Heart left ventricle (tissue), 16 donors: Measurements from ENCODE around the gene EGFL6. TPM values are rescaled to one million over a fixed set of nuclear protein-coding genes. Genes with fewer than 3 reads are reported as not detected.

Experiments
- ATAC-seq, 4 donors: fragments of 200-7000 bp; cut with Tn5 transposase; one replicate each; pipeline ENCODE4 v1.9.1; 2020 to 2022; ENCODE audit warnings: moderate library complexity in 4 of 4, mild to moderate bottlenecking in 3 of 4, moderate number of reproducible peaks in 1 of 4
- DNase-seq, 5 donors: peaks; one replicate each; pipeline ENCODE4 v3.0.0-alpha.2; 2020
- H3K27ac ChIP-seq, 12 donors: fragments of 200-600 bp; sonication (generic) in 4 of 12; one replicate each; pipeline versions ENCODE4 v1.5.0 to v1.8.0; 2016 to 2022; ENCODE audit warnings: mild to moderate bottlenecking in 2 of 12
- H3K27me3 ChIP-seq, 9 donors: fragments of 200-600 bp; sonication (generic) in 2 of 9; one replicate each; pipeline versions ENCODE4 v1.5.1 to v1.8.0; 2016 to 2022; ENCODE audit warnings: mild to moderate bottlenecking in 3 of 9
- H3K36me3 ChIP-seq, 9 donors: fragments of 200-600 bp; sonication (generic) in 2 of 9; one replicate each; pipeline versions ENCODE4 v1.5.0 to v1.8.0; 2018 to 2022; ENCODE audit warnings: mild to moderate bottlenecking in 2 of 9
- H3K4me1 ChIP-seq, 12 donors: fragments of 200-600 bp; sonication (generic) in 4 of 12; one replicate each; pipeline versions ENCODE4 v1.5.0 to v1.8.0; 2016 to 2022; ENCODE audit warnings: mild to moderate bottlenecking in 3 of 12
- H3K4me3 ChIP-seq, 12 donors: fragments of 200-600 bp; sonication (generic) in 4 of 12; one replicate each; pipeline versions ENCODE4 v1.5.0 to v1.8.0; 2017 to 2022; ENCODE audit warnings: mild to moderate bottlenecking in 9 of 12, moderate library complexity in 4 of 12
- H3K9me3 ChIP-seq, 12 donors: fragments of 200-600 bp; sonication (generic) in 4 of 12; one replicate each; pipeline versions ENCODE4 v1.5.0 to v1.8.0; 2016 to 2022; ENCODE audit warnings: mild to moderate bottlenecking in 1 of 12
- CTCF ChIP-seq, 12 donors: fragments of 200-600 bp; sonication (generic) in 4 of 12; IDR thresholded peaks; one replicate each; pipeline versions ENCODE4 v1.5.0 to v1.8.0; 2018 to 2022; ENCODE audit warnings: antibody characterized with exemption in 12 of 12, mild to moderate bottlenecking in 5 of 12
- POLR2A ChIP-seq, 2 donors: fragments of 450-650 bp; IDR thresholded peaks; one replicate each; pipeline ENCODE4 v1.6.1; 2017; ENCODE audit warnings: antibody characterized with exemption in 2 of 2, mild to moderate bottlenecking in 2 of 2, moderate library complexity in 2 of 2
- WGBS, 4 donors: extraction: QIAGEN DNeasy Blood & Tissue Kit in 2 of 4; methylation state at CpG; one replicate each; pipeline versions ENCODE4 v1.1.5 to v1.1.7; 2013 to 2018; 5-methylcytosine and 5-hydroxymethylcytosine counted together
- intact Hi-C, 10 donors: fragments of 100-400 bp; cut with DNase I; formaldehyde crosslinking; loops; one replicate each; pipeline versions ENCODE4 v1.11.1 to v1.14.2; 2022
- polyA plus RNA-seq, 2 donors: library from polyadenylated mRNA; stranded (reverse); fragments of 200-250 nt; gene quantifications; one replicate each; pipeline ENCODE4 v1.2.3, GENCODE V29; 2013
- total RNA-seq, 9 donors: library from RNA; depleted of rRNA in 2 of 9; stranded (reverse); fragments of >200 nt in 2 of 9; fragmentation: NEBNext Ultra II Directional in 3 of 9; extraction: Animal tissue kit (Norgen Biotek cat#: 25700) in 3 of 9; gene quantifications; one replicate each; pipeline versions ENCODE4 v1.1.0 to v1.2.4, GENCODE V29; 2016 to 2023
- donor health status: ischemic (EF 13 %, LVEDD 7.1; RV severe dilation, severe dysfunction).
- donor health status: healthy with polysubstance abuse.
- donor health status: DM: no; HTN: yes; CAD: no.
- donor health status: DM: no; HTN: no; CAD: no.
- donor health status: ischemic (EF 25% LVEDD 6.9; RV normal size, moderate dysfunction).
- donor health status: ischemic (EF 25% LVEDD 5.7; RV mildly dilated, moderate dysfunction).
- donor health status: healthy.
- donor health status: DM: yes; HTN: yes; CAD: no.
- donor health status: ischemic (EF 35%, LVEDD 5.7; RV mildly dilated, moderate dysfunction).
- donor health status: nonischemic (EF 11% LVEDD 7.7; RV severe dilation, severe dysfunction).
- donor health status: DM: yes; HTN: yes; CAD: no.
- donor health status: PGD.
- donor health status: ischemic (EF 29% LVEDD 5.4; RV normal size, mild dysfunction).
- donor health status: nonischemic (EF 23%, LVEDD 6.1; RV moderate dilation, normal function).

The EGFL6 gene
- total and polyA plus RNA-seq, 11 donors = 2.4 TPM; not detected in 10

GRCh38 chrX:13662355-13662791 is 93.0 kb downstream of the EGFL6 start:
- ATAC-seq (no peak), DNase-seq (no peak)
- intact Hi-C loops = loop anchor here in 1 of 10 donors (10.0 kb wide), 1 partner anchor 372 kb away; no protein-coding TSS in a partner anchor
- H3K27ac ChIP-seq = peak overlapping the region in 2 of 12 donors; percentile 46 to 58
- no peaks in the 10 kb centered on the region for H3K27me3 ChIP-seq
- no peak overlapping the region for H3K4me3 ChIP-seq
- H3K36me3 ChIP-seq = peaks cover 0 to 46% (median 12%) of the 10 kb centered on the region in 9 donors
- no peaks in the 10 kb centered on the region for H3K9me3 ChIP-seq
- TF ChIP-seq POLR2A (IDR thresholded peaks at IDR 0.05) (no peak), CTCF (IDR thresholded peaks at IDR 0.05) (no peak)
- peaks cover 0 to 10% (median 5%) of the 10 kb centered on the region in 12 donors for H3K4me1 ChIP-seq
- WGBS, 4 donors = 77 to 83% (median 82%) methylated on average over 6 of the region's 6 CpGs

GRCh38 chrX:13664020-13664419 is 94.6 kb downstream of the EGFL6 start:
- ATAC-seq (peak in 3 of 4 donors; percentile 49 to 62 (median 53)), DNase-seq (no peak)
- Histone ChIP-seq H3K4me1 (peaks cover 0 to 9% (median 2%) of the 10 kb centered on the region in 12 donors), H3K4me3 (no peak overlapping the region), H3K36me3 (peaks cover 0 to 45% (median 12%) of the 10 kb centered on the region in 9 donors), H3K9me3 (no peaks in the 10 kb centered on the region), H3K27ac (peak overlapping the region in 8 of 12 donors; percentile 4 to 53 (median 40)), H3K27me3 (peaks cover 0 to 3% (median 0%) of the 10 kb centered on the region in 9 donors)
- WGBS, 4 donors = 53 to 68% (median 60%) methylated on average over 3 of the region's 3 CpGs
- TF ChIP-seq CTCF (IDR thresholded peaks at IDR 0.05) (no peak), POLR2A (IDR thresholded peaks at IDR 0.05) (no peak)
- intact Hi-C loops = loop anchor here in 1 of 10 donors (10.0 kb wide), 1 partner anchor 371 kb away; no protein-coding TSS in a partner anchor

- Histone ChIP-seq H3K36me3 (peaks cover 0 to 24% (median 11%) of the 10 kb centered on the region in 9 donors), H3K4me3 (no peak overlapping the region), H3K27ac (peak overlapping the region in 1 of 12 donors; percentile 38), H3K4me1 (peaks cover 0 to 9% (median 0%) of the 10 kb centered on the region in 12 donors), H3K27me3 (peaks cover 0 to 4% (median 0%) of the 10 kb centered on the region in 9 donors), H3K9me3 (no peaks in the 10 kb centered on the region)
- 66 to 76% (median 71%) methylated on average over 3 of the region's 3 CpGs for WGBS, 4 donors
- intact Hi-C loops = loop anchor here in 1 of 10 donors (10.0 kb wide), 1 partner anchor 368 kb away; no protein-coding TSS in a partner anchor
- TF ChIP-seq CTCF (IDR thresholded peaks at IDR 0.05) = no peak
- no peak for TF ChIP-seq POLR2A (IDR thresholded peaks at IDR 0.05)
- DNase-seq = peak in 1 of 5 donors; percentile 21
- peak in 3 of 4 donors; percentile 41 to 58 (median 52) for ATAC-seq
Measured at GRCh38 chrX:13666836-13667235, 97.4 kb downstream of the EGFL6 start.

- ATAC-seq = no peak
- H3K27me3 ChIP-seq = peaks cover 0 to 4% (median 0%) of the 10 kb centered on the region in 9 donors
- H3K9me3 ChIP-seq = no peaks in the 10 kb centered on the region
- no peak for DNase-seq
- peaks cover 0 to 9% (median 0%) of the 10 kb centered on the region in 12 donors for H3K4me1 ChIP-seq
- H3K27ac ChIP-seq = no peak overlapping the region
- intact Hi-C loops = loop anchor here in 1 of 10 donors (10.0 kb wide), 1 partner anchor 367 kb away; no protein-coding TSS in a partner anchor
- no peak overlapping the region for H3K4me3 ChIP-seq
- TF ChIP-seq CTCF (IDR thresholded peaks at IDR 0.05) (no peak), POLR2A (IDR thresholded peaks at IDR 0.05) (no peak)
- peaks cover 0 to 14% (median 6%) of the 10 kb centered on the region in 9 donors for H3K36me3 ChIP-seq
Measured at GRCh38 chrX:13667919-13668318, 98.5 kb downstream of the EGFL6 start.
